ENCODE data around the gene EEF2. TPM values are rescaled to one million over a fixed set of nuclear protein-coding genes. Genes with fewer than 3 reads are reported as not detected.
A peak's percentile ranks its signal among the peaks of the same experiment; 100 is the strongest.

Gene EEF2
- total RNA-seq, 2 experiments from 2014 or later, result 1,633 to 3,507 TPM

DNA sequence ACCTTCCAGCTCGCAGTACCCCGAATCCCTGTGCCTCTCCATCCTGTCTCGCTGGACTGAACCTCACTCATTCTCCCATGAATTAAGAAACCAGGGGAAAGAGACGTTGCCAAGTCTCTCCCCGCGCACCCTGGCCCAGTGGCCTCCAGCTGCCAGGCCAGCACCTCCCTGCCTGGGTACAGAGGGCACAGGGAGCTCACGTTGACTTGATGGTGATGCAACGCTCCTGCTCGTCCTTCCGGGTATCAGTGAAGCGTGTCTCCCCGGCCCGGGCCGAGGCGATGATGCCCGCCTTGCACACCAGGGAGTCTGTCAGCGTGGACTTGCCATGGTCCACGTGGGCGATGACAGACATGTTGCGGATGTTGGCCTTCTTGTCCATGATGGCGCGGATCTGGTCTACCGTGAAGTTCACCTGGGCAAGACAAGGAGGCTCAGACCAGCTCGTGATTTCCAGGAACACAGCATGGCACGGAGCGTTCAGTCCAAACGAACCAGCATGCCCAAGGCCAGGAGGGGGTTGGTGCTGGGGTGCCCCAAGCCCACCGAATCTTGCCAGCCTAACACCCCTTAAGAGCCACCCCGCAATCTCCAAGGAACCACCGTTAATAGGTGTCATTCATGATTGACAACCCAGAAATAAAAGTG is 1.2 kb downstream of the EEF2 start:
- Histone ChIP-seq H3K4me1 (ENCODE audit: insufficient read depth, low read length, poor library complexity, severe bottlenecking) (peaks cover 35% of the 10 kb centered on the region), H3K79me2 (ENCODE audit: insufficient read depth, low read depth, low read length) (peaks cover 60% of the 10 kb centered on the region), H3K36me3 (ENCODE audit: insufficient read depth, low read length) (peaks cover 61% of the 10 kb centered on the region), H3K9me3 (ENCODE audit: low read length) (no peaks in the 10 kb centered on the region), H3K9me2 (ENCODE audit: insufficient read depth, low read length) (no peaks in the 10 kb centered on the region), H3K4me2 (ENCODE audit: low read length) (peak overlapping the region; percentile 80), H4K20me1 (ENCODE audit: insufficient read depth, low read length) (peaks cover 50% of the 10 kb centered on the region), H3K27ac (ENCODE audit: low read depth, low read length, poor library complexity, severe bottlenecking) (peak overlapping the region; percentile 87), H2AFZ (ENCODE audit: low read length) (no peak overlapping the region), H3K4me3 (ENCODE audit: low read depth, low read length, poor library complexity, severe bottlenecking) (peak overlapping the region; percentile 93)
- BruUV-seq (replicated peaks), result no TSS peak
- no peak for TF ChIP-seq CTCF (conservative IDR thresholded peaks at IDR 0.05; ENCODE audit: low read length)
- TF ChIP-seq EZH2phosphoT487 (IDR thresholded peaks at IDR 0.05; ENCODE audit: borderline replicate concordance, low read depth, low read length), result no peak
- CTCF ChIA-PET (ENCODE audit: unreplicated experiment), result no interaction called here
- intact Hi-C loops (cut with micrococcal nuclease; ENCODE audit: unreplicated experiment), result no loop called here
- DNase-seq (ENCODE audit: low spot score), result peak; percentile 81
- POLR2A ChIA-PET, result interaction anchor here (0.6 to 1.4 kb wide), 3 partner anchors 13 to 19 kb away, joined by 3 to 7 read pairs (median 5); partner anchors contain the start of gene DAPK3

GRCh38 chr19:3983542-3983914 is 1.7 kb downstream of the EEF2 start:
- Histone ChIP-seq H3K79me2 (ENCODE audit: insufficient read depth, low read depth, low read length) (peaks cover 63% of the 10 kb centered on the region), H3K9me3 (ENCODE audit: low read length) (no peaks in the 10 kb centered on the region), H3K27ac (ENCODE audit: low read depth, low read length, poor library complexity, severe bottlenecking) (peak overlapping the region; percentile 87), H3K4me3 (ENCODE audit: low read depth, low read length, poor library complexity, severe bottlenecking) (peak overlapping the region; percentile 93), H3K4me1 (ENCODE audit: insufficient read depth, low read length, poor library complexity, severe bottlenecking) (peaks cover 34% of the 10 kb centered on the region), H4K20me1 (ENCODE audit: insufficient read depth, low read length) (peaks cover 50% of the 10 kb centered on the region), H2AFZ (ENCODE audit: low read length) (no peak overlapping the region), H3K4me2 (ENCODE audit: low read length) (peak overlapping the region; percentile 80), H3K36me3 (ENCODE audit: insufficient read depth, low read length) (peaks cover 66% of the 10 kb centered on the region), H3K9me2 (ENCODE audit: insufficient read depth, low read length) (no peaks in the 10 kb centered on the region)
- POLR2A ChIA-PET, result interaction anchor here (0.6 to 1.4 kb wide), 3 partner anchors 12 to 18 kb away, joined by 3 to 7 read pairs (median 5); partner anchors contain the start of gene DAPK3
- intact Hi-C loops (cut with micrococcal nuclease; ENCODE audit: unreplicated experiment), result no loop called here
- BruUV-seq (replicated peaks), result no TSS peak
- no peak for DNase-seq (ENCODE audit: low spot score)
- TF ChIP-seq CTCF (conservative IDR thresholded peaks at IDR 0.05; ENCODE audit: low read length), result no peak
- TF ChIP-seq EZH2phosphoT487 (IDR thresholded peaks at IDR 0.05; ENCODE audit: borderline replicate concordance, low read depth, low read length), result no peak
- CTCF ChIA-PET (ENCODE audit: unreplicated experiment), result no interaction called here
